Fibroblast of peridontal ligament (primary cell): ENCODE data around the gene ATAD3B.

Source experiments
- DNase-seq: peaks from one replicate; pipeline ENCODE4 v3.0.0-alpha.2; 2010; ENCODE audit errors: extremely low read depth

The ATAD3B gene

DNA sequence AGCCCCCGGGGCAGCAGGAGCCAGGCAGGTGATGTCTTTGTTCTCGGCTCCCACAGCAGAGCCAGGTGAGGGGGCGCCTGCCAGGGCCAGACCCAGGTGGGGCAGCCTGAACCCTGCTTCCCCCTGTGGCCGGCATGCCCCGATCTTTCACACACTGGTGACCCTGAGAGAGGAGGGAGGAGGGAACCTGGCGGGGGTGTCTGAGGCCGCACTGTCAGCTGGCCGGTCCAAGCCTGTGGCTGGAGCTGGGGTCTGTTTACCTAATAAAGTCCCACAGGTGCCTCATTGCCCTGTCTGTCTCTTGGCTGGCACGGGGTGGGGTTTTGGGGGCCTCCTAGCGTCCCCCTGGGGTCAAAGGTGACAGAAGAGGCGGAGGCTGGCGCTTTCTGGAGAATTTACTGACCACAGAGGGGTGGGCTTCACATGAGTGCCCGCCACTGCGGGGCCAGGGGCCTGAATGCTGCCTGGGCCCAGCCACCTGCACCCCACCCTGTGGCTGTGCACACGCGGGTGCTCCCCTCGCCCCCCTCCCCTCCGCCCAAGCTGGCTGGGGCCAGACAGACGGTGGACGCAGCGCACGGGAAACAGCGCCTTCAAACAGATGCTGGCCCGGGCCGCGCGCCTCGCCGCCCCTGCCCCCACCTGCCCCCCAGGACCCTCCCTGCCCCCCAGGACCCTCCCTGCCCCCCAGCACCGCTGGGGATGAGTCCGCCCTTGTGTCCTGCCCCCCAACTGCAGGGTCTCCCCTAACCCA lies 63.0 kb downstream of the ATAD3B start:
- DNase-seq, result no peak

- no peak for DNase-seq
These were observed 63.8 kb downstream of the ATAD3B start for GRCh38 chr1:1535201-1536018.

- no peak for DNase-seq
These were observed 64.7 kb downstream of the ATAD3B start for GRCh38 chr1:1536019-1536937.

DNA sequence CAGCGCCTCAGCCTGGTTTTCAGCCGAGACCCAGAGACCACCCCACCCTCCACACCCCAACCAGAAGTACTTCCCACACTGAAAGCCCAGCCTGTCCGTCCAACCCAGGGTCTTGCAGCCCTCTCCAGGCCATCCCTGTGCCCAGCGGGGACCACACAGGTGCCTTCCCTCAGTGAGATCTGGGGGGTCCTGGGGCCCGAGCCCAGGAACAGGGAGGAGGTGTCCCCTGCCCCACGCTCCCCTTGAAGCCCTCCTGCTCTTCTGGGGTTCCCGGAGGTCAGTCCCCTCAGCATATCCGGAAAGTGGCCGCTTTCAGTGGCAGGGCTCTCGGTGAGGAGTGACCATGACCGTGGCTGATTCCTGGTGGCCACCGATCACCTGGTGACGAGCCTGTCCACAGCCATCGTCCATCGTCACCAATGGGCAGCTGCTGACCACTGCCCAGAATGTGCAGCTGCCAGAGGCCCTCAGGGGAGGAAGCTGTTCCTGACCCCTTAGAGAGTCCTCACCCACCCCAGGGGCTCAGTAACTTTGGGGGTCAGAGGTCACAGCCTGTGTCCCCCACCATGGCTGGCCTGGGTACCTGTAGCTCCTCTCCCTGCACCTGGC lies 65.5 kb downstream of the ATAD3B start:
- DNase-seq, result no peak

GRCh38 chr1:1537626-1538250 lies 66.2 kb downstream of the ATAD3B start:
- no peak for DNase-seq

DNA sequence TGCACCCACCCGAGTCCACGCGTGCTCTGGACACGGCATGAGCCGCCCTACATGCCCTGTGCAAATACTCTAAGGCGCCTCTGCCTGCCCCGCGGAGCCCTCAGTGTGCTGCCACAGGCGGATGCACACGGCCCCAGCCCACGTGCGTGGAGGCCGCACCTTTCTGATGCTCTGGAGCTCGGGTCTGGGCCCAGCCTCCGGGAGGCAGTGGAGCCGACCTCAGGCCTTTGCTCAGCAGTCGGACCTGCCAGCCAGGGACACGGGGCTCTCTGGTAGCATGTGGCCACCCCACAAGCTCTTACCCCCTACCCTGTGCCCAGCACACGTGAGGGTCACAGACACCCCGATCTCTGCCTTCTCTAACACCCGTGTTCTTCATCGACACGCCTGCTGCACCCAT lies 66.8 kb downstream of the ATAD3B start:
- DNase-seq, result no peak

GRCh38 chr1:1538989-1539309 lies 67.4 kb downstream of the ATAD3B start:
- DNase-seq, result no peak

- DNase-seq, result peak; percentile 26
These were observed 67.9 kb downstream of the ATAD3B start for GRCh38 chr1:1539310-1540089.

- DNase-seq, result peak; percentile 62
These were observed 68.7 kb downstream of the ATAD3B start, which contains the start of gene TMEM240 for GRCh38 chr1:1540090-1540817. TSS of gene TMEM240 (minus strand) at chr1:1540624. CDS start at chr1:1540346, 278 bp downstream.

DNA sequence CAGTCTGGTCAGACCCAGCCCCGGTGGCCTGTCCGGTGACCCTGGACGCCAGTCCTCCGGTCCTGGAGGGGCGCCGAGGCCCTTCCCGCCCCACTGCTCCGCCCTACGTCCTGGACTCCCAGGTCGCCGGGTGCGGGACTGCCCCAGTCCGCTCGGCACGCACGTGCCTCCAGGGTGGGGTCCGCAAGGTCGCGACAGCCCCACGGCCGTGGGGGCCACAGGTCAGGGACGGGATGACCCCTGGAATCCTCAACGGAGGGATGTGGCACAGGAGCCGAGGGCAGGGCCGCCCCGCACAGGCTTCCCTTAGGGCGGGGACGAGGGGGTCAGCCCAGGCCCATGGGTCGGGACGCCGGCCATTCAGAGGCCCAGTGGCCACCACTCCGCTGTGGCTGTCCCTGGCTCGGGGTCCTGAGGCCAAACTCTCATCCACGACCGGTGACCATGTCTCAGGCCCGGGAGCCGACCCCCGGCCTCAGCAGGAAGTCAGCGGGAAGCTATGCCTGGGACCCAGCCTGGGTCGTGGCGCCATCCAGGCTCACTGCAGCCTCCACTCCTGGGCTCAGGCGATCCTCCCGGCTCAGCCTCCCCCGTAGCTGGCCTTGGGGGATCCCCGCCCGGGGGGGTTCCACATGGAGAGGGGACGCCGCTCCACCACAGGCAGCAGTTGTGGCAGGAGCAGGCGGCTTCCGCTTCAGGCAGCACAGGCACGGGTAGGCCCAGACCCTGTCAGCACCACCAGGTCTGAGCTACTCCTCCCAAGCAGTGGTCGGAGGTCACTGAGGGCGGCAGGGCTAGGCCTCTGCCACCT lies 69.5 kb downstream of the ATAD3B start:
- DNase-seq, result no peak

DNA sequence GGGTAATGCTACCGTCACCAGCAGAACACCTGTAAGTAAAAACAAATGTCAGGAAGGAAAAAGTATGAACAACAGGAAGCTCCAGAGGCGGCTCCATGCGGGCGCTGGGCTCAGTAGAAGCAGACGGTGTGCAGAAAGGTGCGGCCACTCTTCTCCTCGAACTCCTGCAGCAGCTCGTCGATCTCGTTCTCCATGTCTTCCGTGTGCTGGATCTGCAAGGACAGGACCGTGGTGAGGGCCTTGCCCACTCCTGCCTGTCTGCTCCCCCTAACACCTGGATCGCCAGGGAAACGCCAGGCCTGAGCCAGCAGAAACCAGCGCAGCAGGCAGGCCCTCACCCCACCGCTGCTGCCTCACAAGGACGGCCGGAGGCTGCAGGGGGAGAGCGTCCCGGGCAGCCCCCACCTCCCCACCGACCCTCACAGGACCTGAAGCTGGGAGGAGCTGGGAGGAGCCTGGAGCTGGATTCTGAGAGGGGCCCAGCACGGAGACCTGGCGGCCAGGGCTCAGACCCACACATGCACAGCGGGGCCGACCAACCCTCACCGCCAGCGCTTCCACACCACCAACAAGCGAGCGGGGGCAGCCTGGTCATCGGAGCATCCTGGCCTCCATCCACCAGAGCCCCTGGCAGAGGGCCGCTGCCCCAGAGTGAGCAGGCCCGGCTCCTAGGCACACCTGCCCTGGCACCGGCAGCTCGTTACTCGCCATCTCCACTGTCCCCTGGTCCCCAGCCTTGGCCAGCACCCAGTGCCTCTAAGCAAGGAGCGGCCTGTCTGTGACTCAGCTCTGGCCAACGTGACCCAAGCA lies 70.6 kb downstream of the ATAD3B start:
- DNase-seq, result no peak

GRCh38 chr1:1542766-1543705 lies 71.5 kb downstream of the ATAD3B start:
- no peak for DNase-seq

DNA sequence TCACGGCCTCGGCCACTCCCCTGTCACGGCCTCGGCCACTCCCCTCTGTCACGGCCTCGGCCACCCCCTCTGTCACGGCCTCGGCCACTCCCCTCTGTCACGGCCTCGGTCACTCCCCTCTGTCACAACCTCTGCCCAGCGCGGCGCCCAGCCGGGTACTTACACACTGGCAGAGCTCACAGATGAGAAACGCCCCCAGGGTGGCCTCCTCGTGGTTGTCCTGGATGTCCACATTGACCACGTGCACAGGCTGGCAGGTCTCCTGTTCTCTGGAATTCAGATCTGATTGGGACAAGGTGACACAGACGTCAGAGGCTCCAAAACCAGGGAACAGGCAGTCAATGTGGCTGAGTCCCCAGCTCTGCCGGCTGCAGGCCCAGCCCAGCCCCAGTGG lies 72.1 kb downstream of the ATAD3B start:
- no peak for DNase-seq

- DNase-seq, result no peak
These were observed 73.0 kb downstream of the ATAD3B start for GRCh38 chr1:1544544-1544943.
